Mammary epithelial cell (primary cell): Measurements from ENCODE around the gene MT1B.

Experiments
- CTCF ChIP-seq, 2 donors: IDR thresholded peaks in 1 of 2; conservative IDR thresholded peaks in 1 of 2; 2 replicates each; pipeline ENCODE4 v1.5.1; 2011 to 2012; ENCODE audit warnings: inconsistent platforms in 2 of 2, low read length in 2 of 2, mild to moderate bottlenecking in 2 of 2, control low read depth in 1 of 2, low read depth in 1 of 2; ENCODE audit not compliant: insufficient read depth in 1 of 2; ENCODE audit errors: extremely low read depth in 1 of 2
- EZH2 ChIP-seq: IDR thresholded peaks from 2 replicates; pipeline ENCODE4 v1.6.1; 2012; ENCODE audit warnings: low read length, inconsistent platforms, borderline replicate concordance

- TF ChIP-seq CTCF (conservative IDR thresholded peaks at IDR 0.05 in 1 of 2, IDR thresholded peaks at IDR 0.05 in 1 of 2; ENCODE audit: extremely low read depth in 1 of 2, insufficient read depth in 1 of 2, low read depth in 1 of 2, low read length in 2 of 2) (no peak), EZH2 (no peak)
These were observed 45.9 kb downstream of the MT1B start for GRCh38 chr16:56697456-56698155.
